Measurements from ENCODE around the gene LRFN2. TPM values are rescaled to one million over a fixed set of nuclear protein-coding genes. Genes with fewer than 3 reads are reported as not detected.

The LRFN2 gene
- polyA plus RNA-seq, 1 of the 3 experiments (the other 2 are of a cell fraction): 0.02 TPM

DNA sequence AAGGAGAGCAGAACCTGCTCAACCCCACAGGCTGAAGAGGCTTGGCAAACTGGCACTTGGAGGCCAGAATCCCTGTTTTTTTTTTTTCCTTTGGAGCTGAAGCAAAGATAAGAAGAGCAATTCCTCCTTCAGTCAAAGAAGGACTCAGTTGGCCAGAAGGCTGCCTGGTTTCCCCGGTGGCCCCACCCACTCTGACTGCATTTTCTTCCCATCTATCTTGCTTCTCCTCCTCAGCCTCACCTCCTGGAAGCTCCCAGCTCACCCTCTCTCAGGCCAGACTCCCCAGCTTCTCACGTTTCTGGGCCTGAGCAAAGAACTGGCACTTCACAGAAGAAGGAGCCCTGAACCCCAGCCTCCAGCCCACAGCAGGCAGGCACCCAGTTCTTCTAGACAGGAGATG, 2.4 kb downstream of the LRFN2 start:
- no peak for TF ChIP-seq FOXM1 (IDR thresholded peaks at IDR 0.05; ENCODE audit: low read depth)
- ChIA-PET CTCF (interaction anchor here (0.8 to 5.4 kb wide), 7 partner anchors 11 to 256 kb away, joined by 3 to 65 read pairs (median 4); no protein-coding TSS in a partner anchor), POLR2A (interaction anchor here (1.6 kb wide), 1 partner anchor 94 kb away, joined by 4 read pairs; no protein-coding TSS in a partner anchor)
- Histone ChIP-seq H3K27ac (ENCODE audit: low read depth in 2 of 2, low read length in 1 of 2) (peak overlapping the region in 1 of 2 experiments; percentile 82; a peak in 2 of 4 replicates), H3F3A (replicated peaks; ENCODE audit: insufficient read depth) (no peaks in the 10 kb centered on the region), H3K9ac (no peak overlapping the region), H3K36me3 (replicated peaks in 1 of 2; ENCODE audit: control insufficient read depth in 1 of 2, insufficient read depth in 2 of 2, low read length in 1 of 2) (no peaks in the 10 kb centered on the region), H3K4me3 (ENCODE audit: low read depth in 2 of 2, low read length in 1 of 2) (peak overlapping the region in 1 of 2 experiments; percentile 48; a peak in 1 of 4 replicates), H3K79me2 (ENCODE audit: insufficient read depth) (no peaks in the 10 kb centered on the region), H3K4me2 (no peak overlapping the region), H3K4me1 (ENCODE audit: control insufficient read depth in 1 of 2, insufficient read depth in 2 of 2, low read depth in 1 of 2, low read length in 1 of 2) (peaks cover 0 to 41% of the 10 kb centered on the region in 2 experiments; a peak in 2 of 4 replicates), H4K20me1 (ENCODE audit: insufficient read depth) (no peaks in the 10 kb centered on the region), H3K27me3 (ENCODE audit: insufficient read depth) (peaks cover 20% of the 10 kb centered on the region; the same call in 1 of the 2 replicates), H3K9me3 (no peaks in the 10 kb centered on the region), H2AFZ (ENCODE audit: low read depth) (no peak overlapping the region), H3K9me2 (no peaks in the 10 kb centered on the region)
- 6% methylated on average over 2 of the region's 2 CpGs for WGBS (ENCODE audit: low lambda C conversion rate)
- no peak for DNase-seq

DNA sequence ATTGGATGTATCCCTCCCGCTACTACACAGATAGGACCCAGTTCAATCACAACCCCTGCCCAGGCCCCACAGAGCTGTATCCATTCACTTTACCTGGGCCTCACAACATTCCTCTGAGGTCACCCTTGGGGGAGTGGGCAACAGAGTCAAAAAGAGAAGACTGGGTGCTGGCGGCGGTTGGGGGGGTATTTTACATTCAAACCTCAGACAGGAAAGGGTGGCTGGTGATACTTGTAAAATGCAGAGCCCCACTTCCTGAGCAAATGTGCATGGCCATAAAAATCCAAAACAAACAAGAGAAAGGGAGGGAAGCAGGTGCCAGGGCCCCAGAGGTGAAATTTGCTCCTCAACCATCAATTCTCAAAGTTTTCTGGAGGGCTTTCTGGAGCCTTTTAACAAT, 3.5 kb downstream of the LRFN2 start:
- TF ChIP-seq FOSL2 (IDR thresholded peaks at IDR 0.05; ENCODE audit: borderline replicate concordance, low read depth): no peak
- no peak for TF ChIP-seq JUND (IDR thresholded peaks at IDR 0.05)
- no peak for TF ChIP-seq POLR2AphosphoS5 (IDR thresholded peaks at IDR 0.05; ENCODE audit: low read depth, low read length)
- no peak for TF ChIP-seq RCOR1 (IDR thresholded peaks at IDR 0.05; ENCODE audit: low read length)
- TF ChIP-seq SIN3A (IDR thresholded peaks at IDR 0.05; ENCODE audit: borderline replicate concordance, low read depth, low read length): no peak
- TF ChIP-seq, protein P1, sequence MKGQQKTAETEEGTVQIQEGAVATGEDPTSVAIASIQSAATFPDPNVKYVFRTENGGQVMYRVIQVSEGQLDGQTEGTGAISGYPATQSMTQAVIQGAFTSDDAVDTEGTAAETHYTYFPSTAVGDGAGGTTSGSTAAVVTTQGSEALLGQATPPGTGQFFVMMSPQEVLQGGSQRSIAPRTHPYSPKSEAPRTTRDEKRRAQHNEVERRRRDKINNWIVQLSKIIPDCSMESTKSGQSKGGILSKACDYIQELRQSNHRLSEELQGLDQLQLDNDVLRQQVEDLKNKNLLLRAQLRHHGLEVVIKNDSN (IDR thresholded peaks at IDR 0.05; ENCODE audit: borderline replicate concordance, low read depth): no peak
- TF ChIP-seq MXI1 (IDR thresholded peaks at IDR 0.05; ENCODE audit: low read depth, low read length): no peak
- TF ChIP-seq, protein P2, sequence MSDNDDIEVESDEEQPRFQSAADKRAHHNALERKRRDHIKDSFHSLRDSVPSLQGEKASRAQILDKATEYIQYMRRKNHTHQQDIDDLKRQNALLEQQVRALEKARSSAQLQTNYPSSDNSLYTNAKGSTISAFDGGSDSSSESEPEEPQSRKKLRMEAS (IDR thresholded peaks at IDR 0.05; ENCODE audit: low read depth): no peak
- no peak for TF ChIP-seq RXRA (IDR thresholded peaks at IDR 0.05; ENCODE audit: borderline replicate concordance, low read depth)
- TF ChIP-seq GABPA (IDR thresholded peaks at IDR 0.05; ENCODE audit: low read depth): no peak
- no peak for TF ChIP-seq SMC3 (IDR thresholded peaks at IDR 0.05; ENCODE audit: low read depth, low read length)
- TF ChIP-seq, protein P3, sequence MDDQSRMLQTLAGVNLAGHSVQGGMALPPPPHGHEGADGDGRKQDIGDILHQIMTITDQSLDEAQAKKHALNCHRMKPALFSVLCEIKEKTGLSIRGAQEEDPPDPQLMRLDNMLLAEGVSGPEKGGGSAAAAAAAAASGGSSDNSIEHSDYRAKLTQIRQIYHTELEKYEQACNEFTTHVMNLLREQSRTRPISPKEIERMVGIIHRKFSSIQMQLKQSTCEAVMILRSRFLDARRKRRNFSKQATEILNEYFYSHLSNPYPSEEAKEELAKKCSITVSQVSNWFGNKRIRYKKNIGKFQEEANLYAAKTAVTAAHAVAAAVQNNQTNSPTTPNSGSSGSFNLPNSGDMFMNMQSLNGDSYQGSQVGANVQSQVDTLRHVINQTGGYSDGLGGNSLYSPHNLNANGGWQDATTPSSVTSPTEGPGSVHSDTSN (IDR thresholded peaks at IDR 0.05): no peak
- no peak for TF ChIP-seq MEF2A (IDR thresholded peaks at IDR 0.05; ENCODE audit: borderline replicate concordance, low read depth)
- no peak for TF ChIP-seq NFIC (IDR thresholded peaks at IDR 0.05; ENCODE audit: borderline replicate concordance)
- no peak for TF ChIP-seq YY1 (IDR thresholded peaks at IDR 0.05; ENCODE audit: low read depth)
- POLR2A ChIA-PET: no interaction called here
- peaks cover 20% of the 10 kb centered on the region; the same call in 1 of the 2 replicates for H3K27me3 ChIP-seq (ENCODE audit: insufficient read depth)

More for the DNA sequence above, 3.5 kb downstream of the LRFN2 start:
- Histone ChIP-seq H3K4me3 (ENCODE audit: low read depth in 2 of 2, low read length in 1 of 2) (no peak overlapping the region), H2AFZ (ENCODE audit: low read depth) (no peak overlapping the region), H3K9me2 (no peaks in the 10 kb centered on the region), H3K79me2 (ENCODE audit: insufficient read depth) (no peaks in the 10 kb centered on the region), H3K9ac (no peak overlapping the region), H4K20me1 (ENCODE audit: insufficient read depth) (no peaks in the 10 kb centered on the region), H3F3A (replicated peaks; ENCODE audit: insufficient read depth) (no peaks in the 10 kb centered on the region), H3K27ac (ENCODE audit: low read depth in 2 of 2, low read length in 1 of 2) (no peak overlapping the region; a peak in 1 of 4 replicates), H3K4me2 (no peak overlapping the region), H3K9me3 (no peaks in the 10 kb centered on the region), H3K4me1 (ENCODE audit: control insufficient read depth in 1 of 2, insufficient read depth in 2 of 2, low read depth in 1 of 2, low read length in 1 of 2) (peaks cover 0 to 41% of the 10 kb centered on the region in 2 experiments; a peak in 2 of 4 replicates), H3K36me3 (replicated peaks in 1 of 2; ENCODE audit: control insufficient read depth in 1 of 2, insufficient read depth in 2 of 2, low read length in 1 of 2) (no peaks in the 10 kb centered on the region)
- no peak for DNase-seq
- CTCF ChIA-PET: interaction anchor here (0.7 to 2.0 kb wide), 9 partner anchors 10 to 447 kb away, joined by 3 to 8 read pairs (median 4); no protein-coding TSS in a partner anchor
- WGBS (ENCODE audit: low lambda C conversion rate): 66% methylated on average over 3 of the region's 3 CpGs
